ENCODE measurements around the gene ADAMTS2.
"Not testable (repeated sequence)": the region's sequence is repeated elsewhere in the genome, so short reads cannot be mapped to it uniquely, and the experiment has no call there.

ADAMTS2 gene

DNA sequence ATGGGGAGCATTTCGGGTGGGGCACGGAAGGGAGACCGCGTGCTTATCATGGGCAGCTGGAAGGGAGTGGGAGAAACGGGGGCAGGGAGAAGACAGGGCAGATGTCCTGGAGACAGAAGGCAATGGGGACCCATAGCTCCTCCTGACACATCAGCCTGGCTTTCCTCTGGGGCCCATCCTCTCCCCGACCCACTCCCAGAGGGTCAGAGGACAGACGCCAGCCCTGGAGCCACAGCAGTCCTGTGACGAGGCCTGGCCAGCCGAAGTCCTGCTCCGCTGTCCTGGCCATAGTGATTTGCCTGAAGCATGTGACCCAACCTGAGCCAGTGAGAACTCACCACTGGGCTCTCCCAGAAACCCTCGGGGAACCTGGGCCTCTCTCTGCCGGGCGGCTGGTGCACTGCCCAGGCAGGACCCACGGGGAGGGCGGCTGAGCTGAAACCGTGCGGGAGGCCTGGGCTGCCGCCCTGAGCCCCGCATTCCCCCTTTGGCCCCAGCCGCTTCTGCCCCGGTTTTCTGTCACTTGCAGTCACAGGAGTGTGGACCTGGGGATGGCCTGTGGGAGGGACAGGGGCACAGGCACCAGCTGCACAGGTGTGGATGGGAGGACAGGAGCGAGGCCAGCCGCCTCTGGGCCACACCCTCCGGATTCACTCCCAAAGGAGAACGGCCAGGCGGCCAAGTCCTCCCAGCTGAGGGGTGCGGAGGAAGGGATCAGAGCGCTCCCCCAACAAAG, 19.8 kb downstream of the ADAMTS2 start:
- DNase-seq: no peak

DNA sequence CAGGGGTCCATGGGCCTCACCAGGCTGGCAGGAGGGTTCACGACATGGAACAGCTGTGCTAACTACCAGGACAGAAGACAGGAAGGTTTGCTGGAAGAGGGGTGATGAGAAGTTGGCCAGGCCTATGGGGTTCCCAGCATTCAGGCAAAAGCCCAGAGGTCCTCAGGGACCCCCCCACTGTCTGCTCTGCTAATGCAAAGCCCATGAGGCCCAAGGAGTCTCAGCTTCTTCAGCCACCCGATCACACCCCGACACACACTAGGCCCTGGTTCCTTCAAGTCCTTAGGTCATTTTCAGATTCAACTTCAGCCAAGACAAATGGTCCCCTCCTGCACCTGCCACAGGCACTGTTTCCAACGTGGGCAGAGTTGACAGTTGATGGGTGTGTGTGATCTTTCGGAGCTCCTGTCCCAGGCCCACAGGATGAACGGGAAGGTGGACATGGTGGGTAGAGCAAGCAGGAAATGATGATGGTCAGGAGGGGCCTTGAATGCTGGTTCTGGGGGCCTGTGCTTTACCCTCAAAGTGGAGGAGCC, 20.4 kb downstream of the ADAMTS2 start:
- DNase-seq: no peak

DNA sequence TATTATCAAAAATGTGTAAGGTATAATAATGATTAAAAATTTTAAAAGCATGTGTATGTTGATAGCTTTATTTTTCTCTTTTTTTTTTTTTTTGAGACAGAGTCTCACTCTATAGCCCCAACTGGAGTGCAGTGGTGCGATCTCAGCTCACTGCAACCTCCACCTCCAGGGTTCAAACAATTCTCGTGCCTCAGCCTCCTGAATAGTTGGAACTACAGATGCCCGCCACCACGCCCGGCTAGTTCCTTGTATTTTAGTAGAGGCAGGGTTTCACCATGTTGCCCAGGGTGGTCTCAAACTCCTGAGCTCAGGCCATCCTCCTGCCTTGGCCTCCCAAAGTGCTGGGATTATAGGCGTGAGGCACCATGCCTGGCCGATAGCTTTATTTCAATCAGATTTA, 20.9 kb downstream of the ADAMTS2 start:
- DNase-seq: not testable (repeated sequence)

DNA sequence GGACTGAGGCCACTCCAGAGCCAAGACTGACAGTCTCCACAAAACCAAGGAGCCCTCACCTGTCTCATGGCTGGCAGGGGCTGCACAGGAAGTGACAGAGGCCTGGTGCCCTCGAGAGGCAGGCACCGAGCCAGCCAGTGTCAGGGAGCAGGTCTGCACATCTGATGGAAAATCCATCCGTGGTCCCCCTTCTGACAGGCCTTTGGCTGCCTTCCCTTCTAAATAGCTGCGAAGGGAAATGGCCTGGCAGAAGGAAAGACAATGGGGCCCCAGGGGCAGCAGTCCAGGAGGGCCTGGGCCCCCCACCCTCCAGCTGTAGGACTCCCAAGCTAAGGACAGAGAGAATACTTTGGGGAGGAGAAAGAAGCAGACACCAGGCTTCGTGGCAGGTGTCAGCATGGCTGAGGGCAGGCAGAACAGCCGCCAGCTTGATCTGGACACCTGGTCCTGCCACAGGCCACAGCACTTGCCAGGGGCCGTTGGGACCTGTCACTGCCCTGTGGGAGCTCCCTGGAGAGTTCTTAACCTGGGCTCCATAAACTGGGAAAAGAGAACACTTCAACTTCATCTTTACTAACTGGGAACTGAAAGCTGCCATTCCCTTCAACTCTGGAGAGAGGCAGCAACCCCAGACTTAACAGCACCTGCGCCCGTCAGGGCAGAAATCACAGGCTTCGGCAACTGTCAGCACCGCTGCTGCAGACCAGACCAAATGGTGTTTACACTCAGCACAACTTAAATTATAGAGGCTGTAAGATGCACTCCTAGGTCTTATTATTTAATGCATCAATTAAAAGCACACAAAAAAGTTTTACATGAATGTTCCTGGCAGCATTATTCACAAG, 22.0 kb downstream of the ADAMTS2 start:
- DNase-seq: no peak

DNA sequence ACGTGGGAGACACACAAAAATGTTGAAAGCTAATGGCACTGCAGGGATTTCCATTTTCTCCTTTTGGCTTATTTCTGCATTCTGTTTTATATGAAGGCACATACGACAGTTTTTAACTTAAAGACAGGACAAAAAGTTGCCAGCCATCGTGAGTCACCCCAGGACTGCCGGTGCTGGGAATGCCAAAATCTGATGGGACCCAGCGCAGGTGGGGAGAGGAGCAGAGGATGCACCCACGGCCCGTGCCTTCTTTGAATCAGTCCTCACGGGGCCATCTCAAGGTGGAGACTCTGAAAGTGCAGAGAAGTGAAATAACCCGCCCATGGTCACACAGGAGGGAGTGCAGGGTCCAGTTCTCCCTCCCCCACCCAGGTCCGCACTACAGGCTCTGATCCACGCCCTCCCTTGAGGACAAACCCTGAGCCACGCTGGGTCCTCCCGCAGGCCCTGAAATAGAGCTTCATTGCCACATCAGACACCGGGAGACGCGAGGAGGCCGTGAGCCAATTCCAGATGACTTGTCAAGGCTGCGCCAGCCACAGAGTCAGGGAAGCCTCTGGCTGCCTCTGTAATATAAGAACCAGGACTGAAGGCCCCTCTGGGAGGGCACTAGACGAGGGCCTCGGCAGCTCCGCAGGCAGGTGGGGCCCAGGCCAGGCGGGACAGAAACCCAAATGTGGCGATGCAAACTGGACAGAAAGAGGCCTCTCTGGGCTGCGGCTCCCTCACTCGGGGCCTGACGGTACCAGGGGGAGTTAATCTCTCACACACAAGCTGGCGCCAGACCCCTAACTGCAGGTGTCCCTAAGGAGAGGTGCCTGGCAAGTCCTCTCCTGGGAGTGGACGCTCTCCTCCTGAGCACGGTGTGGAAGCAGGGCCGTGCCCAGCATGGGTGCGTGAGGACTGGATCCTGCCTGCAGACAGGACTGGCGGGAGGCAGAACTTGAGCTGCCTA, 22.9 kb downstream of the ADAMTS2 start:
- DNase-seq: no peak

DNA sequence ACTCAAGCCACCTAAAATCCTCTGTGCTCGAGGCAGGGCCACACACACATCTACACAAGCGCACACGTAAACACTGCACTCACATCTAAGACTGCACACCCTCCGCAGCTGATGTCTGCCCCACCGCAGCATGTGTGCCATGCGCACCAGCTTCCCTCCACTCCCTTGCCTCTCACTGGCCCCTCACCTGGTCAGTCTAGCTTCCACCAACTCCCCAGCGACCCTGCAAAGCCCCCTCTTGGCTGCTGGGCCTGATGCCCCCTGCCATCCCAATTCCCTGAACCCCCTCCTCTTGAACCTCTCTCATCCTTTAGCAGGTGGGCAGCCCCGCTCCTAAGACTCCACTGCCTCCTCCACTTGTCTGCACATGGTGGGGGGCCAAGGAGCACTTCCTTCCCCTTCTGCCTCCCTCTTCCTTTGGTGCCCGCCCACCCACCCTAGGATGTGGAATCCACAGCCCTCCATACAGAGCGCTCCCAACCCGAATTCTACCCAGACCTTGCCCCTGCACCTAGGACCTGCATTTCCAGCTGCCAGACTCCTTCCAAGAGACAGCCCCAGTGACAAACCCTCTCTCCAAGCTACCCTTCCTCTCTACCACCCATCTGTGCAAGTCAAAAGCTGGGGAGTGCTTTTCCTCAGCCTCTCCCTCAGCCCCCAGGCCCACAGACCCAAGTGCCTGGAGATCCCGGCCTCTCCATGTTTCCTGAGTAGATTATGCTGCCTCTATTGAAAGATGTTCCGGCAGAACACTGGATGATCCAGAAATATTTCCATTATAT, 23.9 kb downstream of the ADAMTS2 start:
- no peak for DNase-seq

DNA sequence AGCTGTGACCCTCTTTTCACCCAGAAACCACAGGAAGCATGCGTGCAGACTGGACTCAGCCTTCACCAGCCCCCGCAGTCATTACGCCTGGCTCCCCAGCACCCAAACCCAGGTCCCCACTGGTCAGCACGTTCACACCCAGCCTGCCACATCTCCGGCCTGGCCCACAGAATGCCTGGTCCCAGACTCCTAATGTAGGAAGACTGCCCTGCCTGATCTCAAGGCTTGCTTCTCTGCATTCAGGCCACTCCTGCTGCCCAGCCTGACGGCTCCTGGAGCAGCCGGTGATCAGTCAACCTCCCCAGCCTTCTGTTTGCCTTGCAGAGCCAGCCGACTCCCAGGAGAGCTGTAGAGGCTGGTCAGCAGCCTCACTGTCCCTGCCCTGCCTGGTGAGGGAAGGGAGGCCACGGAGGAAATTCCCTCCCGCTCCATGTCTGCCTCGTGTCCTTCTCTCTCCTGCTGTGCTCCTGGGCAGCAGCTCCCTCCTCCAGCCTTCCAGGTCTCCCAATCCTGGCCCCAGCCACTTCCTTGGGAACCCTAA, 25.4 kb downstream of the ADAMTS2 start:
- DNase-seq: no peak

DNA sequence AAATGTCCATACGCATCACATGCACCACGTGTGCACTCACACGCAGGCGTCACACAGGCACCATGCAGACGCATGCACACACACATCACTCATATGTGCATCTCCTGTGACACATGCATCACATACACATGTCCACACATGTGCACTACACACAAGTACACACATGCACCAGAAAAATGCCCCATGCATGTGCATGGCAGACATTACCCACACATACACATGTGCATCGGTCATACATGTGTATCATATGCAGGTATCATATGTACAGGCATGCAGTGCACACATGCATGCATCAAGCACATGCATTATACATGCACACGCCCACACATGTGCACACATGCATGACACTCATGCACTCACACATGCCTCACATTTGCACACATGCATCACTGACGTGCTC, 26.1 kb downstream of the ADAMTS2 start:
- no peak for DNase-seq

DNA sequence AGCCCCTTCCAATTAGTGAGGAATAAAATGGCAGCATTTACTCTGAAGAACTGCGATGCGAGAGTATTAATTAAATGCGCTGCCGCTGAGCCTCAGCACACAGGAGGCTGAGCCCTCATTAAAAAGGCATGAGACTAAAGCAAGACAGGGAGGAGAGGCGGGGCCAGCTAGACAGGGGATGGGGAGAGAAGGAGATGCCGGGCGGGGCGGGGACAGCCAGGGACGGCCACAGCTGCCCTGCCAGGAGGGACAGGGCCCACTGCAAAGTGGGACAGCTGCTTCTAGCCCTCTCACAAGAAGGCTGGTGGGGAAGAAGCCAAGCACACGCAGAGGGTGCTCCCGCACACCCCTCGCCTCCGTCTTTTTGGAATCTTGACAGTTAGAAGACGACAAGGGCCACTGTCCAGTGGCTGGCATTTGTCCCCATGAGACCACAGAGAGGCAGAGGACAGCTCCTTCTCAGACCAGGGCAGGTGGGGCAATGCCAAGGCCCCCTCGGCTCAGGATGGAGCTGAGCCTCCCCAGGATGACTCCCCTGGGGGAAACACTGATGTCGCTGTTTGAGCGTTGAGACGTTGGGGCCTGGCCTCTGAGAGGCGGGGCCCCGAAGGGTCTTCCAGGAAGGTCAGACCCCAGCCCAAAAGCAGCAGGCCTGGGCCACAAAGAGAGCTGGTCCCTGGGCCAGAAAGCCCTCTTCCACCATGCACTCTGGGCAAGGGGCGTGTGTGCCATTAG, 26.9 kb downstream of the ADAMTS2 start:
- no peak for DNase-seq

DNA sequence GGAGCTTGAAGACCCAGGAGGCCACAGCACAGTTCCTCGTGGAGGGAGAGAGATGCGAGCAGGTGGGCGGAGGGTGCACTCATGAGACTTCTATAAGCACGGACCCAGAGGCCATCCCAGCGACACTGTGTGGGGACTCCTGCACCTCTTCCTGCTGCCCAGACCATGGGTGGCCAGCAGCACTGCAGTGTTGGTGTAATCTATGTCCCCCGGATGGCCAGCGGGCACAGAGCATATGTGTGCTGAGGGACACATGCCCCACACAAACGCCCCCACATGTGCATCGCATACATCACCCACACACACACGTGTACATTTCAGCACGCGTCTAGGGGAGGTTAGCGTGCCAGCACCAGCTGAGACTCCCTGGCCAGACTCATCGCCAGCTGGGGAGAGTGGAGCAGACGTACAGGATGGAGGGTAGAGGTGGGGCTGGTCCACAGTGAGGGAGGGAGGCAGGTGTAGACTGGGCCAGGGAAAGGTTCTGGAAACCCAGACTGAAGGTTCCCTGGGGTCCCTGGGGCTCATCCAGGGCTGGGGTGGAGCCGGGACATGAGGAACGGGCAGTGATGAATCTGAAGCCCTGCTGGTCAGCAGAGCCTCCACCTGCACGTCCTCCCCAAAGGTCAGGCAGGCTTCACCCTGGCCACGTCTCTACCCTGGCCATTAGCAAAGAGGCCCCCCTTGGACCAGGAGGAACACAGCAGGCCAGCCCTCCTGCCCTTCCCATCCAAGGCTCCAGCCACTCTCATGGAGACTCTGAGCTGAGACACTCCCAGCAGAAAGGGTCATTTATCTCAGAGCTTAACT, 27.6 kb downstream of the ADAMTS2 start:
- no peak for DNase-seq

DNA sequence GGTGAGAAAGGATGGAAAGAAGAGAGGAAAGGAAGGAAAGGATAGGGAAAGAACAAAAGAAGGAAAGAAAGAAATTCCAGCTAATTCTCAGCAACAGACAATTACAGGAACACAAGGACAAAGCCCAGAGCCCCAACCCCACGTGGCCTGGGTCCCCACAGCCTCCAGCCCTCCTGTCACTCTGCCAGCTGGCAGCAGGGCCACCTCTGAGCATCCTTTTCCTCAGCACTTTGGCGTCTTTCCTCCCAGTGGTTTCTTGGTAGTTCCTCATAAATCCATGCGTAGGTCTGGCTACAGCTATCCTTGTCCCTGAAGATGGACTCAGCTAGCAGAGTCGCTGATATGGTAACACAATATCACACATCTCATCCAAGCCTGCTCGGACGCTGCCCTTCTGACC, 28.3 kb downstream of the ADAMTS2 start:
- no peak for DNase-seq

DNA sequence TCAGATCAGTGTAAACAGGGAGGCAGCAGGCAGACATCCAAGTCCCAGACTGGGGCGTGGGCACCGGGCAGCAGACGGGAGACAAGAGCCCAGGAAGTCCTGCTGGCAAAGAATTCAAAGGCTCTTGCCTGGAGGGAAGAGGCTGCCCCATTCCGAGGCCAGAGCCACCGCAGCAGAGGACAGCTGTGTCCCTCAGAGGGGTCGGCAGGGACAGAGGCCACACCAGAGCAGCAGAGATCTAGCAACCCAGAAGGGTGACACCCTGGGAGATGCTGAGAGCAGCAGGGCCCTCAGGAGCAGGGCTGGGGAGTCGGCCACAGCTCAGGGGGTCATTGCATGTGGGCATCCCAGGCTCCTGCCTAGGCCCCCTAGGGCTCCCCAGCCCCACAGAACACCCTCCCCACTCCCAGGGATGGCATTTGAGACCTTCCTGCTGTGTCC, 29.1 kb downstream of the ADAMTS2 start:
- no peak for DNase-seq

DNA sequence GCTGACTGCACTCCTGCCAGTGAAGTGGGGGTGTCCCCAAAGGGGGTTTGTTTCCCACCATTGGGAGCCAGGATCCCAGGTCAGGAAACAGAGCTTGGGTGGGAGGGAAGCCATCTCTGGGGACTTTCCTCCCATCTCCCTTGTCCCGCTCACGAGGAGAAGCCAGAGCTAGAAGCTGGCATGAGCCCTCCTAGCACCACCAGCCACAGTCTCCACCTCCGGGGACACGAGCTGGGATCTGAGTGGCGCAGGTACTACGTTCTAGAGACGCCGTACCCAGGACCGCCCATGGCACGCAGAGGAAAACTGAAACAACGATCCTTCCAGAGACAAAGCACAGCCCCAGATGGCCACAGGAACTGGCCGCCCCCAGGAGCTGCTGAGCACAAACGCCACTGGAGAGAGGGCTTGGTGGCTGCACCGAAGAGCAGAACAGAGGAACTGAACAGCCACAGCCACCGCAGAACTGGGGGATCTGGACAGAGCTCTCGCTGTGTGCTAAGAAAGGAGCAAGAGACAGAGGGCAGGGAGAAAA, 29.8 kb downstream of the ADAMTS2 start:
- no peak for DNase-seq

DNA sequence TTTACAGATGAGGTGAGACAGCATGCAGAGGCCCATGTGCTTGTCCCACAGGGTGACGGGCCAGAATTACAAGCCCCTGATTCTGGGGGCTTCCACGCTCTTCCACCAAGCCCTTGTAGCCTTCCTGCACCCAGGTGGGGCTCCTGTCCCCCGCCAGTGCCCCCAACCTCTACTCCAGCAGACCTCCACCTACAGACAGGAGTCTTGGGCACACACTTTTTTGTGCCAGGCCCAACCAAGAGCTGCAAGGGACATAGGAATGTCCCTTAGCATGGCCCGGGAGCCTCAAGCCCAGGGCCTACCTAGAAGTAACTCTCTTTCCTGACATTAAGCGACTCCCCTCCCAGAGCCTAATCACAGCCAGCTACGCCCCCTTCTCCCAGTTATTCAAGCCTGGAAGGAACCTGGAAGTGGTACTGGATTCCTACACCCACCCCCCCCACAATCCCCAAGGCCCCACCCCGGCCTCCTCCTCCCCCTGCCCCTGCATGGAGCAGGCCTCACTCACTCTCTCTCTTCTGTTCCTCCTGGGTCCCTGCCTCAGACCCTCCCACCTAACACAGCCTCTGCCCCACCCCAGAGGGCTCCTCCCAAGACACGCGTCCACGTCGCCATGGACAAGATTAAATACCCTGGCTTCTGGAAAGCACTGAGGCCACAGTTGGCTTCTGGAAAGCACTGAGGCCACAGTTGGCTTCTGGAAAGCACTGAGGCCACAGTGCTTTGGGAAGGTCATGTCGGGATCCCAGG, 30.5 kb downstream of the ADAMTS2 start:
- DNase-seq: no peak

DNA sequence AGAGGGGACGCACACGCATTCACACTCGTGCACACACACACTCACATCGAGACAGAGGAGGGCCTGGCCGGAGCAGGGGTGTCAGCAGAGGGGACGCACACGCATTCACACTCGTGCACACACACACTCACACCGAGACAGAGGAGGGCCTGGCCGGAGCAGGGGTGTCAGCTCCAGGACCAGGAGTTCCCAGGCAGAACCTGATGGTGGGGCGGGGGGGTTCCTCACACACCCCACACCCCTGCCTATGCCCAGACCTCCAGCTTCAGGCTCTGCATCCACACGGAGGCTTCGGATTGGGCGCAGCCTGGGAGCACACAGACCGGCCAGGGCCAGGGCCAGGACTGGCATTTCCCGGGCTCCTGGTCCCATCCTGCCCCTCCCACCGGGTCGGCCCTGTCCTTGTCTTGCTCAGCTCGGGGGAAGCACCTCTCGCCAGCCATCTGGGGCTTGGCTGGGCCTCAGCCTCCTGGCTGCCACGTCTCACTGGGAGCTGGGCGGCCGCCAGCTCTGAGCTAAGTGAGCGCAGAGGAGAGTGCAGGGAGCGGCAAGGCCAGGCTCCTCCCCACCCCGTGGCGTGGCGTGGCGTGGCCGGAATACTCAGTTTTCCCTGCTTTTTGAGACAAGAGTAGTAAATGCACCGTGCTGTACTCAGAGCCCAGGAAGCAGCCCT, 31.3 kb downstream of the ADAMTS2 start:
- DNase-seq: no peak

DNA sequence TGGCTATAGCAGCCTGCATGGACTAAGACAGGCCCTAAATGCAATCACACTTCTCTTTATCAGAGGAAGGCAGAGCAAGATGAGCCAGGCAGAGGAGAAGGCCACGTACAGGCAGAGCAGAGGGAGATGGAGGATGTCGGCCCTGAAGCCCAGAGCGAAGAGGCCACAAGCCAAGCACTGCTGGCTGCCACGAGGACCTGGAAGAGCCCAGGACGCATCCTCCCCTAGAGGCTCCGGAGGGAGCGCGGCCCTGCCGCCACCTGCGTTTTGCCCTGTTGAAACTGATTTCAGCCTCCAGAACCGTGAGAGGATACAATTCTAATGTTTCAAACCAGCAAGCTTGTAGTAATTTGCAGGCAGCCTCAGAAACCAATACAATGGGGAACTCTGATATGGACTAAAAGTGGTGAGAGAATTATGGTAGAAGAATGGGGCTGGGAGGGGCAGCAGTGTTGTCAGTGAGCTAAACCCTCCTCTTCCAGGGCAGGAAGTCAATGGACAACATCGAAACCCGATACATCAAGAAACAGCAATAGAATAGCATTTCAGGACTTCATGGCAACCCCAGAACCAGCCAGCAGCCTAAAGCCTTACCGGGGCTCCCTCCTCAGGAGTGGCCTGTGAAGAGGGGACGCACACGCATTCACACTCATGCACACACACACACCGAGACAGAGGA, 32.6 kb downstream of the ADAMTS2 start:
- no peak for DNase-seq

DNA sequence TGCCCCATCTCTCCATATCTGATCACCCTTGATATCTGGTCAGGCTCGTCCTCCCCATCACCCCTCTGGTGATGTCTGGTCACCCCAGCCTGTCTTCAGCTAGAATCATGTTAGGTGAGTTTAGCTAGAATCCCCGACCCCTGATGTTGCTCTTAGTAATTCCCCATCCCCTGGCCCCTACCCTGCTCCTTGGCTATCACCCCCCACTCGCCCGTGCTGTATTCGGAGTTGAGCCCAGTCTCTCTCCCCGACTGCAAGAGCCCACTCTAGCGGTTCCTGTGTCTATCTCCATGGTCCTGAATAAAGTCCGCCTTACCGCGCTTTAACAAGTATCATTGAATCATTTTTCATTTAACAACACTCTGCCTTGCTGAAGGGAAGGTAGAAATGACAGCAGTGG, 33.7 kb downstream of the ADAMTS2 start:
- no peak for DNase-seq

DNA sequence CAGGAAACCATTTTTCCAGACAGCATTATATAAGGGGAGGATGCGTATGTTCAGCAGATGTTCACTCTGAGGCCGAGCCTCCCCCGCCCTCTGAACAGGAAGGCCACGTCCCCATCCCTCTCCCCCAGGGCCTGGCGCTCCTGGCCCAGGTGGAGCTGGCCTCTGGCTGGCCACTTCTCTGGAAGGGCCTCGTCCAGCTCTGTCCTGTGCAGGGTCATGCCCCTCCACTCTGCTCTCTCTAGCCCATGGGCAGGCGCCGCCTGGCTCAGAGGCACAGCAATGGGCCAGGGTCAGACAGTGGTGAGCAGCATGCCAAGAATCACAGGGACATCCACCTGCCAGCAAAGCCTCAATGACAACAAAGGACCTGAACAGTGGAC, 34.2 kb downstream of the ADAMTS2 start:
- no peak for DNase-seq
